GM19395 (cell line): ENCODE data around the gene MIP.
"Not testable (repeated sequence)": the region's sequence is repeated elsewhere in the genome, so short reads cannot be mapped to it uniquely, and the experiment has no call there.

ENCODE experiments used
- ATAC-seq: cut with Tn5 transposase; IDR thresholded peaks from one replicate; pipeline ENCODE4 v1.9.1; 2021; ENCODE audit warnings: mild to moderate bottlenecking, moderate library complexity; ENCODE audit not compliant: unreplicated experiment

Gene MIP

GRCh38 chr12:56454557-56454956 lies at the start of gene MIP:
Gene MIP (minus strand): TSS chr12:56454657. CDS start chr12:56454613, 44 bp downstream.
- no peak for ATAC-seq

DNA sequence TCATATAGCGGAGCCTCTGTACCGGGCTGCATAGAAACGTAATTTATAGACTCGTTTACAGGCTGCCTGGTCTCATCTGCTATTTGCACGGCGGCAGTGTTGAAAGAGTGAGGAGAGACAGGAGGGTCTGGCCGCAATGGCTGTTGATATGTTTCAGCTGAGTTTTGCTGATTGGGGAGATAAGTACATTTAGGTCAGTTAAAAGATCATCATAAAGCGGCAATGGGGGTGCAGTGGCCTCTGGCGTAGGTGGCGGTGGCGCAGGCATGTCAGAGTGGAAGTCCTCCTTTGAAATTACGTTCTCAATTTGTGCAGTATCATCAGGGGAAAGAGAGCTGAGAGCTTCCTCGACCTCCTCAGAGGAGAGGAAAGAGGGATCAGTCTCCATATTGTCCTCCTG lies 45.4 kb upstream of the MIP start:
- ATAC-seq = not testable (repeated sequence)

DNA sequence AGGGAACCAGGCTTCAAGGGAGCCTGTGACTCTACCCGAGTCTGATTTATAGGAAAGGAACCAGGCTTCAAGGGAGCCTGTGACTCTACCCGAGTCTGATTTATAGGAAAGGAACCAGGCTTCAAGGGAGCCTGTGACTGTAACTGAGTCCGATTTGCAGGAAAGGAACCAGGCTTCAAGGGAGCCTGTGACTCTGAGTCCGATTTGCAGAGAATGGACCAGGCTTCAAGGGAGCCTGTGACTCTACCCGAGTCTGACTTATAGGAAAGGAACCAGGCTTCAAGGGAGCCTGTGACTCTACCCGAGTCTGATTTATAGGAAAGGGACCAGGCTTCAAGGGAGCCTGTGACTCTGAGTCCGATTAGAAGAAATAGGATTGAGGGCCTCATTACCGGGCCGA lies 45.0 kb upstream of the MIP start:
- ATAC-seq = not testable (repeated sequence)

GRCh38 chr12:56498126-56498902 lies 43.9 kb upstream of the MIP start:
- ATAC-seq = not testable (repeated sequence)

DNA sequence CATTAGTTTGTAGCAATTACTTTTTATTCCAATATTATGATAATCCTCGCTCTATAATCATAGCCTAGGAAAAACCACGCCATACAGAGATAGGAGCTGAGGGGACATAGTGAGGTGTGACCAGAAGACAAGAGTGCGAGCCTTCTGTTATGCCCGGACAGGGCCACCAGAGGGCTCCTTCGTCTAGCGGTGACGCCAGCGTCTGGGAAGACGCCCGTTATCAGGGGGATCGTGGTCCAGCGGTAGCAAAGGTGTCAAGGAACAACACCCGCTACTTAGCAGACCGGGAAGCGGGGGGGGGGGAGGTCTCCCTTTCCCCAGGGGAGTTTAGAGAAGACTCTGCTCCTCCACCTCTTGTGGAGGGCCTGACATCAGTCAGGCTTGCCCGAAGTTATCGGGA lies 42.2 kb upstream of the MIP start:
- ATAC-seq = not testable (repeated sequence)

- not testable (repeated sequence) for ATAC-seq
Measured at GRCh38 chr12:56494481-56494880, 40.0 kb upstream of the MIP start.

GRCh38 chr12:56494106-56494415 lies 39.6 kb upstream of the MIP start:
- not testable (repeated sequence) for ATAC-seq

- ATAC-seq = not testable (repeated sequence)
Measured at GRCh38 chr12:56493409-56494105, 39.1 kb upstream of the MIP start.

DNA sequence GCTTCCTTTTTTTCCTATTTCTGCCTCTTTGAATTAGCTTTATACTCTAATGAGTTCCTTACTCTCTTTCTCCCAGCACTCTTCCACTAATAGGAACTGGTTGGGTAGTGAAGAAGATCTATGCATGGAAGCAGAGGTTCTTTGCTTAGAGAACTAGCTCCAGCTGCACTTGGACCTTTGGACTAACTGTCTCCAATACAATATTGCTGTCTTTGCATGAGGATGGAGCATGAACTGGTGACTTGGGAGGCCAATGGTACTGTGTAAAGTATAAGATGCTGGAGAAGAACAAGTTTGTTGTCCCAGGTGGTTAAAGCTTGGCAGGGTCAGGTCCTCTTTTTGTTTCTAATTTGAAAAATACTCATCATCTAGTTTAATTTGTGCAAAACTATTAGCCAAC lies 35.9 kb upstream of the MIP start:
- no peak for ATAC-seq

- ATAC-seq = peak; percentile 91
Measured at GRCh38 chr12:56488041-56488955, 33.8 kb upstream of the MIP start, which contains the start of gene GLS2. Gene GLS2 (minus strand): TSS chr12:56488161. CDS start chr12:56488118, 43 bp downstream.

DNA sequence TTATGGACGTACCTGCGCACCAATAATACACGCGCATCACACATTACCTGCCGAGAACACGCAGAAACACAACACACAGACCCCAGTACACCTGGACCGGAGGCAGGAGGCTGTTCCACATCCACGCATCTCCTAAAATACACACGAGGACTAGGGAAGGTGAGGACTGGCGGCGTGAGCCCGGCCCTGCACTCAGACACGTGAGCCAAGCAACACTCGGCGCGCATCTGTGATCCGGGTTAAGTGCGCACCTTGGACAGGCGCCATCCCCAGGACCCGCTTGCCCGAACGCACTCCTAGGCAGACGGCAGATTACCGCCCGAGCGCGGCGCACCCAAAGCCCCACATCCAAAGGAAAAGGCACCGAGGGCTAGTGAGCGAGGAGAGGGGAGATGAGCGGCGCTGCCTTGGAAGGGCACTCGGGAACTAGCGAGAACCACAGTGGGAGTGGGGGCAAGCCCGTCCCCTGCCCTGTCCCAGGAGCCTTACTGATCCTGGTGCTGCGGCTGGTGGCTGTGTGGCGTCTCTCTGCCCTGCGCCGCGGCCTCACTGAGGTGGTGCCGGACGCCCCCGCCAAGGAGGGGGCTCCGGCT lies 33.1 kb upstream of the MIP start:
- peak; percentile 34 for ATAC-seq

DNA sequence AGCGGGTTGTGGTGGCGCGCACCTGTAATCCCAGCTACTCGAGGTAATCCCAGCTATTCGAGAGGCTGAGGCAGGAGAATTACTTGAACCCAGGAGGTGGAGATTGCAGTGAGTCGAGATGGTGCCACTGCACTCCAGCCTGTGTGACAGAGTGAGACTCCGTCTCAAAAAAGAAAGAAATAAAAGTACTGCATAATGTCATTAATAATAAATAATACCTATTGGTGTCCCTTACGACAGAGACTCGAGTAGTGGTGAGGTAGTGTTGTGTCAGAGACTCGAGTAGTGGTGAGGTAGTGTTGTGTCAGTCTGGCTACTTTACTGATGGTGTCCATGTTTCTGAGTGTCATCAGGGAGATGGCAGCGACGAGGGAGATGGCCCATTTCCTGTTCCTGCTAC lies 32.2 kb upstream of the MIP start:
- ATAC-seq = no peak

DNA sequence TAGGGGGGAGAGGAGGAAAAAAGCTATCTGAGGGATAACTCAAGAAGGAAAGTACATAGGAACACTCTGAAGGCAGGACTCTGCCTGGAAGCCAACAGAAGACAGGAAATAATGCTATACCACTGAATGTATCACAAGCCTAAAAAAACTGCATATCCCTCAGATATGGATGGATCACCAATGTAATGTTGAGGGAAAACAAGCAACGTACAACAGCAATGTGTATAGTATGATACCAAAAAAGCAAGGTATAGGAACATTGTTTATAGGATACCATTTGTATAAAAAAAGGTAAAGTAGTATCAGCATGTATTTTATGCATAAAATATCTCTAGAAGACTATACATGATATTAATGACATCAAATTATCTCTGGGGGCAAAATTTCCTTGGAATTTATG lies 30.1 kb upstream of the MIP start:
- no peak for ATAC-seq

DNA sequence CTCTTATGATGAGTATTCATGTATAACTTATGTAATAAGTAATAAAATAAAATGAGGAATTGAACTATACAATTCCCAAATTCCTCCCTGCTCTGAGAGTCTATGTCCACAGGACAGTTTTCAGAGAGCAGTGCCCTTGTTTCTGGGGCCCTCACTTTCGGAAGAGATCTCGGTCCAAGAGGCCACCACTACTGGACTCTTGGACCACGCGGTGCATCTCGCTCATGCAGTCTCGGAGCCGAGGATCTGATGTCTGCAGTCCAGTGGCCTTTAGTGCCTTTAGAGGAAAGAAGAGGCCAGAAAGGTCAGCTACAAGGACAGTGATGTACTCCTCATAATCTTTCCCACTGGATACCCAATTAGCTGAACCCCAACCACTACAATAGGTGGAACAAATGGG lies 25.2 kb upstream of the MIP start:
- no peak for ATAC-seq

DNA sequence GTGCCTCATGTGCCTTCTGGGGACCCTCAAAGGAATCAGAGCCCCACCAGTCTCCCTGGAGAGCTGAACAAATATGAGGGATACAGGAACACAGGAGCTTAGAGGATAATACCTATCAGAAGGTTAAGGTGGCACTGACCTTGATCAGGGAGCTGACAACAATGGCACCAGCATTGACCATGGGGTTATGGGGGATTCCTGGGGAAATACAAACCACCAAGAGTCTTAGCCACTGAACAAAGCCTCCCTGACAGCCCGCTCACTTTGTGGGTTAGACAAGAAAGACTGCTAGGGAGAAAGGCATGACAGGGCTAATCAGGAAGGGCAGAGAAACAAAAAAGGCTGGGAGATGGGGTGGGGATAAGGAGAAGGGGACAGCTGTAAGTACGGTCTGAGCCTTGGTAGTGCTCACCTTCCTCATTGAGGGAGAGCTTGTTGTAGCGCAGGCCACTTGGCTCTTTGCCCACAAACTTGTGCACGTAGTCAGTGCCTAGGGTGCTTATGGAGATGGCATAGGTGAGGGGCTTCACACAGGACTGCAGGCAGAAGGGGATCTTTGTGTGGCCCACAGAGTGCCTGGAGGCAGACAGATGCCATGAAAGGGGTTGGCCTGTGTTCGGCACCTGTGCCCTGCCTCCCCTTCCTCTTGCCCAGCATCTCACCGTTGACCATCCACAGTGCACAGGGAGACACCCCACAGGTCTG lies 23.2 kb upstream of the MIP start:
- no peak for ATAC-seq

DNA sequence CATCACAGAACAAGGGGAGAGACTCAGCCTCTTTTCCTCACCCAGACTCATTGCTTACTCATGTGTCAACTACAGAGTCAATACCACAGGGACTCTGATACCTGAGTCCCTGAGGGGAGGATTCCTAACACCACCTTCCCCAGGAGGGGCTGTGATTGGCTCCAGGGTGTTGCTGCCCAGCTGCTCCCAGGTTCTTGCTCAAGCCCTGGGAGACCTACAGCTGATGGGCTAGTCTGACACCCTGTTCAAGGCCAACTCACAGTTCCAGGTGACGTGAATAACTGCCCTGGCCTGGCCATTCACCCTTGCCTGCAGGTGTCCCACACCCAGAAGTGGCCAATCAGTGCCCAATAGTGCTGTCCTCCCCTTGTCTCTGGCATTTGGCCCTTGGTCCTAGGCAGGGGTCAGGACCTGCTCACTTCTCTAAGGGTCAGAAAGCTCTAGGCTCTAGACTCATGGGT lies 22.5 kb upstream of the MIP start:
- no peak for ATAC-seq

DNA sequence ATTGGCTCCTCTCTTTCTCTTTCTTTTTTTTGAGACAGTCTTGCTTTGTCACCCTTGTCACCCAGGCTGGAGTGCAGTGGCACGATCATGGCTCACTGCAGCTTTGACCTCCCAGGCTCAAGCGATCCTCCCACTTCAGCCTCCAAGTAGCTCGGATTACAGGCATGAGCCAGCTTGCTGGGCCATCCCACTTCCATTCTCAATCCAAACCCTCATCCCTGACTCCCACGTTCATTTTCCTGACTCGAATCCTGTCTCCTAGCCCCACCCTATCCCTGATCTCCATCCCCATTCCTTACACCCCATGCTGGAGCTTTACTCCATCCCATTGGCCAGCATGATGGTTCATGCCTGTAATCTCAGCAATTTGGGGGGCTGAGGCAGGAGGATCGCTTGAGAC lies 21.7 kb upstream of the MIP start:
- no peak for ATAC-seq

- no peak for ATAC-seq
Measured at GRCh38 chr12:56474389-56474788, 19.9 kb upstream of the MIP start.

DNA sequence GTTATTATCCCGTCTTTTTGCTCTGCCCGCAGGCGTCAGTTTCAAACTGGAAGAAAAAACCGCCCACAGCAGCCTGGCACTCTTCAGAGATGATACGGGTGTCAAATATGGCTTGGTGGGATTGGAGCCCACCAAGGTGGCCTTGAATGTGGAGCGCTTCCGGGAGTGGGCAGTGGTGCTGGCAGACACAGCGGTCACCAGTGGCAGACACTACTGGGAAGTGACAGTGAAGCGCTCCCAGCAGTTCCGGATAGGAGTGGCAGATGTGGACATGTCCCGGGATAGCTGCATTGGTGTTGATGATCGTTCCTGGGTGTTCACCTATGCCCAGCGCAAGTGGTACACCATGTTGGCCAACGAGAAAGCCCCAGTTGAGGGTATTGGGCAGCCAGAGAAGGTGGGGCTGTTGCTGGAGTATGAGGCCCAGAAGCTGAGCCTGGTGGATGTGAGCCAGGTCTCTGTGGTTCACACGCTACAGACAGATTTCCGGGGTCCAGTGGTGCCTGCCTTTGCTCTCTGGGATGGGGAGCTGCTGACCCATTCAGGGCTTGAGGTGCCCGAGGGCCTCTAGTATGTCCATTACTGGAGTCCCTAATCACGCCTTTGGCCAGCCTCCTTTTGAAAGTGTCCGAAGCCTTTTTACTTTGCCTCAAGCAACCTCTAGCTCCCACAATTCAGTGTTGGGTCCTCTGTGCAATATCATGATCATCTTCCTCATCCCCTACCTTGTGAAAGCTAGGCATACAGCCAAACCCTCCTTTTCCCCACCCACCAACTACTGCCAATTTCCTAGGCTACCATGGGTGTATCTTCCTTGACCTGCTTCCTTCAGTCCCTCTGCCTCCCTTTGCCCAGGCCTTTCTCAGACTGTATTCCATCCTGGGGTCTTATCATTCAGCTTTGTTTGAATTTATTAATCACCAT lies 14.8 kb upstream of the MIP start:
- no peak for ATAC-seq
